Ramos (cell line): ENCODE results near the gene DOLPP1.

ENCODE experiments used
- in situ Hi-C: fragments of 300-500 bp; cut with MboI; formaldehyde crosslinking; loops from one replicate; pipeline ENCODE4 v1.14.3; 2022; ENCODE audit warnings: low sequenced_read_pairs; ENCODE audit not compliant: unreplicated experiment

Gene DOLPP1

GRCh38 chr9:129136446-129137035 is 55.6 kb downstream of the DOLPP1 start:
- in situ Hi-C loops = loop anchor here (25.0 kb wide), 1 partner anchor 651 kb away; no protein-coding TSS in a partner anchor

GRCh38 chr9:129137292-129138143 is 56.6 kb downstream of the DOLPP1 start:
- in situ Hi-C loops = loop anchor here (25.0 kb wide), 1 partner anchor 650 kb away; no protein-coding TSS in a partner anchor

- in situ Hi-C loops = loop anchor here (25.0 kb wide), 1 partner anchor 649 kb away; no protein-coding TSS in a partner anchor
These were observed 57.2 kb downstream of the DOLPP1 start for GRCh38 chr9:129138144-129138462.

- in situ Hi-C loops = loop anchor here (25.0 kb wide), 1 partner anchor 649 kb away; no protein-coding TSS in a partner anchor
These were observed 57.7 kb downstream of the DOLPP1 start for GRCh38 chr9:129138476-129139232.

DNA sequence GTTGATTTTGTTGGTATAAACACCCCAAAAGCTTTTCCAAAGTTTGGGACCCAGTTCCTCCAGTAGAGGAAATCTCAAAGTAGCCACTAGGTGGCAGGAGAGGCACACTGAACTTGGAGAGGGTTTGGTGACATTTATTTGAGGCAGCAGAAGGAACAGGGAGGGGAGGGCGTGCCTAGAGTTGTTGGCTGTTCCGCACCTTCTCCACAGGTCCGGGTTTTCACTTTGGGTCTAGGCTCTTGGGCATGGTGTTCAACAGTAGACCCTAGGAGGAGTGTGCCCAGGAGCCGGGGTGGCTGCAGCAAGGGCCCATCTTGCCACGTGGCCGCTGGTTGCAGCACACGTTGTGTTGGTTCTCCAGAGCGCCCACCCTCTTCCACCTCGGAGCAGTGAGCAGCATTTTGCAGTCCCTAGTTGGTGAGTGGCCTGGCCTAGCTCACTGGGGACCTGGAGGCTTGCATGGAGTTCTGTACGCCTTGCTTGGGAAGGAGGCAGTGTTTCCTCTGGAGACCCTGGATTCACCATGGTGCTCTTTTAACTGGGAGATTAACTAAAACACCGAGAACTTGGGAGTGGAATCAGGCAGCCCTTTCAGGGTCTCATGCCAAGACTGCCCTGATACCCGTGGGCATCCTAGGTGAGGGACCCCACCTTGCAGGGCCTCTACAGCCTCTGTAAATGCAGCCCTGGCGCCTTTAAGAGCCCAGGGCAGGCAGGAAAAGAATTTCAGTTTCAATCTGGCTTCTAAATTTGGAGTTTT is 58.5 kb downstream of the DOLPP1 start:
- in situ Hi-C loops = loop anchor here (25.0 kb wide), 1 partner anchor 648 kb away; no protein-coding TSS in a partner anchor

GRCh38 chr9:129139993-129140396 is 59.1 kb downstream of the DOLPP1 start:
- in situ Hi-C loops = loop anchor here (25.0 kb wide), 1 partner anchor 647 kb away; no protein-coding TSS in a partner anchor
